Jurkat, Clone E6-1 (cell line): ENCODE data around the gene PTPN6.

Experiments
- DNase-seq: peaks from one replicate; pipeline ENCODE4 v3.0.0-alpha.2; 2011; ENCODE audit warnings: low read depth, low spot score
- H3K4me3 ChIP-seq: 2 replicates; pipeline ENCODE4 v1.5.1; 2011; ENCODE audit warnings: mild to moderate bottlenecking, low read length, control low read depth, moderate library complexity

Gene PTPN6

DNA sequence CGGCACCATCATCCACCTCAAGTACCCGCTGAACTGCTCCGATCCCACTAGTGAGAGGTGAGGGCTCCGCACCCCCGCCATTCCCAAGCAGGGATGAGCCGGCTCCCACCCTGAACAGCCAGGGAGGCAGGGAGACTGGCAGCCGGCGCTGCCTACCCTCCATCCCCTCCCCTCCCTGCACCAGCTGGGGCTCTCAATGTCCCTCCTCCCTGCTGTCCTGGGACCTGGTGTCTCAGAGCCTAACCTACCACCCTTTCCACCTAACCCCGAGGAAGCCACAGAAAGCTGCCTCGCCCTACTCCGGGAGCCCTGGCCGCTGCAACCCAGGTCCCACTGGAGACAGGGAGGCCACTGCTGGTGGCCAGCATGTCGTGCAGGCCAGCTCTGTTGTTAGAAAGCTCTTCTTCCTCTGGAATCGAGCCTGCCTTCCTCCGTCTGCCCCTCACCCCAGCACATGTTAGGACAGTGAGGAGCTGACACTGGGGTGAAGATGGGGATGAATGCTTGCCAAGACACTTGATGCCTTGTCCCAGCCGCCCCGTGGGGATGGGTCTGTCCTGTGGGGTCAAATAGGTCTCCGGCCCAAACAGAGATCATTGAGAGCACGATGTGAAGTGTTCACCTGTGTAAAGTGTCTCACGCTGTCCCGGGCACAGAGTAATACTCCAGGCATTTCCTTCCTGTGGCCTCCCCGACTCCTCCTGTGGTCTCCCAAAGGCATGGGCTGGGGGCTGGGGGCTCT lies 1.1 kb downstream of the PTPN6 start:
- no peak for DNase-seq
- H3K4me3 ChIP-seq, result peak overlapping the region; percentile 89

DNA sequence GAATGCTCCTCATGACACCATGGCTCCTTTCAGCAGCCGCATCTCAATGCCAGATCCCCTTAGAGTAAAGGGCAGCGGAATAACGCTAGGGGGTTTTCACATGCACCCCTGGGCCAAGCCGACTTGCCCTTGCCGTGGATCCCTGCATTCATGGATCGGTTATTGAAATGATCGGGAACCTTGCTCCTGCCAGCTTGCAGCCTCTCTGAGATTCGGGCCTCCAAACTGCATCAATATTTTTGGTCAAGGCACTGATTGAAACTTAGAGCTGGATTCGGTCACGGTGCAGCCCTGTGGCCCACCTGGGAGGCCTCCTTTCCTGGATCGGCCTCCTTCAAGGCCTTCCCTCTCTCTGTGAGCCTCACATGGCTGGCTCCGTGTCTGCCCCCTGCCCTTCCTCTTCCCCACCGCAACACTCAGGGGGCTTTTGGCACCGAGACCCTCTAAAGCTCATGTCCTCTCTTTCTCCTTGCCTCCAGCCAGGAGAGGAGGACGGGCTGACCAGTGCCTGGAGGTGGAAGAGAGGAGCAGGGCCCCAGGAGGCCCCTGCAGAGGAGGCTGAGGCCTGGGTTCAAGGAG lies 1.8 kb downstream of the PTPN6 start:
- peak overlapping the region; percentile 89 for H3K4me3 ChIP-seq
- no peak for DNase-seq

DNA sequence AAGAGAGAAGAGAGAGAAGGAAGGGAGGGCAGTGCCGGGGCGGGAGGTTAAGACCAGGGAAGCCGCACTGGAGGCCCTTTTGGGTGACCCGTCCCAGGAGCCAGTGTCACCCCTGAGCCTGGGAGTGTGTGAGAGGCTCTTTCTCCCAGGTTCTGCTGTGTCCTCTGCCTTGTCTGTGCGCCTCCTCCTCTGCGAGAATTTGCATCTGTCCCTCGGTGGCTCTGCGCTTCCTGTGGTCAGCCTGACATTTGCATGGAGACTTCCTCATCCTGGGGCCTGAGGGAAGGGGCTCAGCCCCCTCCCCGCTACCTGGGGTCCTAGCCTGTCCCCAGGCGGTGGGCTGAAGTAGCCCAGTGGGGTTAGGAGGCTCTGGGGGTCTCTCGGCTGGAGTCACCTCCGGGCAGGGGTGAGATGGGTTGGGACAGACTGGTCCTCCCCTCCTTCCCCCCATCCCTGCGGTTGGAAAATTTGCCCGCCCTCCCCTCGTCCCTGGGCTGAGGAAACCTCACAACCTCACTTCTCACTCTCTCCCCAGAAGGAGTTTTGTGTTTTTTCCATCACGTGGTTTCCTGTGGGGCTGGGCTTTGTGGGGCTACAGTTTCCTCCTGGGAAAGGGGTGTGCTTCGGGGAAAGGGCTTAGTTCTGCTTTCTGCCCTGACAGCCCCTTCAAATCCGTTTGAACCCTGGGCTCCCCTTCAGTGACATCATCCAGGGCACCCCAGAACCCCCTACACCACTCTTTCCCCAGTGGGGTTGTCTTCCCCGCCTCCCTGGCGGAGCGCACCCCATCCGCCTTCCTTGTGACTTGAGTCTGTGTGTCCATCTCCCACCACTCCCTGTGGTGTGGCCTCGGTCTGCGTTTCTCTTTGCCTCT lies 2.5 kb downstream of the PTPN6 start:
- peak overlapping the region; percentile 89 for H3K4me3 ChIP-seq
- peak; percentile 93 for DNase-seq

DNA sequence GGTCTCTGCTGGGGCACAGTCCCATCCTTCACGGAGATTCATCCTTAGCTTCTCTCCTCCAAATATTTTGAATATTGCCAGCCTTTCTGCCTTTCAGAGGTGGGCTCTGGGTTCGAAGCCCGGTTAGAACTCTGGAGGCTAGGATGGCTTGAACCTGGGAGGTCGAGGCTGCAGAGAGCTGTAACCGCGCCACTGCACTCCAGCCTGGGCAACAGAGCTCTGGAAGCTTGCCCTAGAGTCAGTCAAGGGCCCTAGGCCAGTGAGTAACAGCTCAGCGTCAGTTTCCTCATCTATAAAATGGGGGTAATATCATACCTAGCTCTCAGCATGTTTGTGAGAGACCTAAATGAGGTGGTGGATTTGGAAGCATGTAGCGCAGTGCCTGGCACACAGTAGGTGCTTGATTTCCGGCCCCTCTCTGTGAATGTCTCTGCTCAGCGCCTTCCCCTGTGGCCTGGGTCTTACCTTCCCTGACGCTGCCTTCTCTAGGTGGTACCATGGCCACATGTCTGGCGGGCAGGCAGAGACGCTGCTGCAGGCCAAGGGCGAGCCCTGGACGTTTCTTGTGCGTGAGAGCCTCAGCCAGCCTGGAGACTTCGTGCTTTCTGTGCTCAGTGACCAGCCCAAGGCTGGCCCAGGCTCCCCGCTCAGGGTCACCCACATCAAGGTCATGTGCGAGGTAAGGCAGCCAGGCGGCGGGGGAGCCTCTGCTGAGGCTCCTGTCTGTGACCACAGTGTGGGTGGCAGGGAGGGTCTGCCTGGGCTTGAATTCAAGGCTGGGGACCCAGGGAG lies 3.4 kb downstream of the PTPN6 start:
- peak overlapping the region; percentile 89 for H3K4me3 ChIP-seq
- no peak for DNase-seq

DNA sequence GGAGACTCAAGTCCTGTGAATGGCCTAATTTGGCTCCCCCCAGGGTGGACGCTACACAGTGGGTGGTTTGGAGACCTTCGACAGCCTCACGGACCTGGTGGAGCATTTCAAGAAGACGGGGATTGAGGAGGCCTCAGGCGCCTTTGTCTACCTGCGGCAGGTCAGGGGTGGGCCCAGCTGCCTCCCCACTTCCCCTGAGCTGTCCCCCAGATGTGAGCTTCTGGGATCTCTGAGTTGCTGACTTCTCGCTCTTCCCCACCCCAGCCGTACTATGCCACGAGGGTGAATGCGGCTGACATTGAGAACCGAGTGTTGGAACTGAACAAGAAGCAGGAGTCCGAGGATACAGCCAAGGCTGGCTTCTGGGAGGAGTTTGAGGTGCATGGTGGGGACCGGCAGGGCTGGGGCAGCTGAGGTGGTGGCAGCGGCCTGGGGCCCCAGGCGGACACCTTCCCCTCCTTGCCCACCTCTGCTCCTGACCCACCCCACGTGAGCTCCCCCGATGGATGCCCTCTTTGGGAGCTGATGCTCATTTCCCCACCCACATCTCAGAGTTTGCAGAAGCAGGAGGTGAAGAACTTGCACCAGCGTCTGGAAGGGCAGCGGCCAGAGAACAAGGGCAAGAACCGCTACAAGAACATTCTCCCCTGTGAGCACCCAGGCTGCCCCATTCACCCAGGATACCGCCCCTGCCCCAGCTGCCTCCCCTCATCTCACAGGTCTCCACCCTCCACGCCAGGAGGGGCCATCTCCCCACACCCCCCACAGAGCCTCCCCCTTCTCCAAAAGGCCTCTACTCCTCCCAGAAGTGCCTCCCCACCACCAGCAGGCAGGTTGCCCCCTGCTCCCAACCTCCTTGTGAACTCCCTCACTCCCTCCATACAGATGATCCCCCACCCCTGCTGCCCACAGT lies 4.2 kb downstream of the PTPN6 start:
- H3K4me3 ChIP-seq, result no peak overlapping the region
- DNase-seq, result no peak

DNA sequence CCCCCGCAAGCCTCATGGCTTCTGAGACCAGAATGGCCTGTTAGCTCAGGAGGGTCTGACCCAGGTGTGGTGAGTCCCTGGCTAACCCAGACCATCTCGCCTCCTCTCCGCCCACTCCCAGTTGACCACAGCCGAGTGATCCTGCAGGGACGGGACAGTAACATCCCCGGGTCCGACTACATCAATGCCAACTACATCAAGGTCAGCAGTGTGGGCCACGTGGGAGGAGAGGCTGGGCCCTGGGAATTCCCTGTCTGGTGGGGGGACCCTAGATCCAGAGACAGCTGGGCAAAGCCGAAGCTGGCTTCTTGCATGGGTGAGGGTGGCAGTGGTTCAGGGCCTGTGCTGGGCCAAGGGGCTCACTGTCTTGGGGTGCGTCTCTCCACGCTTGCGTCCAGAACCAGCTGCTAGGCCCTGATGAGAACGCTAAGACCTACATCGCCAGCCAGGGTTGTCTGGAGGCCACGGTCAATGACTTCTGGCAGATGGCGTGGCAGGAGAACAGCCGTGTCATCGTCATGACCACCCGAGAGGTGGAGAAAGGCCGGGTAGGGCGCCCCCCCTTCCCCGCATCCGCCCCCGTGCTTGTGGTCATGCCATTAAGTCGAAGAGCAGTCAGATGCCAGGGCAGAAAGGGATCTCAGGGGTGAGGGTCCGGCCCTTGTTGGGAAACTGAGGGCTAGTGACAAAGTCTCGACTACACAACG lies 5.0 kb downstream of the PTPN6 start:
- no peak overlapping the region for H3K4me3 ChIP-seq
- no peak for DNase-seq

DNA sequence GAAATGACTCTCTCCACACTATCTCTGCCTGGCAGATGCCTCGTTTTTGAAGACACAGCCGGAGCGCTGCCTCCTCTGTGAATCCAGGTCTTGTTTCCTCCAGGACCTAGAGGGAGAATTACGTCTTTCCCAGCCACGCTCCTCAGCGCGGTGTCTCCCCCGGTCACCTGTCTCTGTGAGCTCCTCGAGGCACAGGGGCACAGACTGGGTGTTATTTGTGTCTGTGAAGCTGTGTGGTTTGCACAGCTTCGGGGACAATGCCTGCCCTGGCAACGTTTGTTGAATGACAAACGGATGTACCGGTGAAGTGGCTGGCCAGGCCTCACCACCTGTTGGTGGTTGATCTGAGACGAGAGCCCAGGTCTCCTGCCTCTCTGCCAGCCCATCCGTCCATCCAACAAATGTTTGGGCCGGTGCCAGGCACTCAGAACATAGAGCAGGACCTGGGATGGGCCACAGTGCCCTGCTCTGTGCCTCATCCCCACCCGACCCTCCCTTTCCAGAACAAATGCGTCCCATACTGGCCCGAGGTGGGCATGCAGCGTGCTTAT lies 6.1 kb downstream of the PTPN6 start:
- DNase-seq, result no peak
- H3K4me3 ChIP-seq, result no peak overlapping the region

DNA sequence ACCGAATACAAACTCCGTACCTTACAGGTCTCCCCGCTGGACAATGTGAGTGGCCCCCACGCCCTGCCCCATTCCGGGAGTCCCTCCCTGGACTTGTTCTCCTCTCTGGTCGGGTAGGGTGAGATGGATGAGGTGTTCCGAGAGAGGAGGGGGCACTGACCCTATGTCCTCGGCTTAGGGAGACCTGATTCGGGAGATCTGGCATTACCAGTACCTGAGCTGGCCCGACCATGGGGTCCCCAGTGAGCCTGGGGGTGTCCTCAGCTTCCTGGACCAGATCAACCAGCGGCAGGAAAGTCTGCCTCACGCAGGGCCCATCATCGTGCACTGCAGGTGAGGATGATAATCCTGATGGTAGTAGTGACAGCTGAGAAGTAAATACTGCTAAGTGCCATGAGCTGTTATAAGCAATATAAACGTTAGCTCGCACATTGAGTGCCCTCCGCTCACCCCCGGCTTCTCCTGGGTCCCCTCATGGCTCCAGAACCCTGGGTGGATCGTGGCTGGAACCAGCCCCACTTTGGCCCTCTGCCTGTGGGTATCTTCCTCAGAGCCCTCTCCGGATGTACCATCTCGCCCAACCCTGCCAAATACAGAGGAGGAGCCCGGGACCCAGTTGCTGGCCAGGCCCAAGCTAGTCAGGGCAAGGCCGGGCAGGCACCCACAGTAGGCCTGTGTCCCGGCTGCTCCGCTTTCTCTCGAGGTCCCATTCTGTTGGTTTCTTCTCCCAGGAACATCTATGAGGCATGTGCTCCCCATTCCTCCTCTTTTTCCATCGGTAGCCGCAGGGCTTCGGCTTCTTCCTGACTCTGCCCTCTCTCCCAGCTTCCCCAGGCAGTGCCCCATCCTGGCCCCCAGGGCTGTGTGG lies 6.8 kb downstream of the PTPN6 start:
- H3K4me3 ChIP-seq, result peak overlapping the region; percentile 52

DNA sequence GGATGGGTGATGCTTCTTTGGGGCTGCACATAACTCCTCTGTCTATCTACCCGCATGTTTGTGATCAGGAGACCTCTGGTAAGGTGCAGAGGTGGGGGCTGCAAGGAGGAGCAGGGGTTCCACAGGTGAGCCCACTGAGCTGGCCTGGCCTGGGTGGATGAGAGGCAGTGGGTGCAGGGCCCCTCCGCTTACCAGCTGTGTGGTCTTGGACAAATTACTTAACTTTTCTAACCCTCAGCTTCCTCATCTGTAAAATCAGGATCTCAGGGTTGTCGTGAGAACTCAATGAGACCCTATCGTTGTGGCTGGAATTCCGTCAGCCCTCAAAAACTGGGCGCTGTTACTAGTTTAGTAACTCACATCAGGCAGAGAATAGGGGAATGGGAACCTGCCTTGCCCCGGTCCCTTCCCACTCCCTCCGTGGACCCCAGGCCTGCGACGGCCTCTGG lies 7.5 kb downstream of the PTPN6 start:
- peak overlapping the region; percentile 52 for H3K4me3 ChIP-seq
- DNase-seq, result no peak

More for the DNA sequence above, 6.8 kb downstream of the PTPN6 start:
- no peak for DNase-seq

DNA sequence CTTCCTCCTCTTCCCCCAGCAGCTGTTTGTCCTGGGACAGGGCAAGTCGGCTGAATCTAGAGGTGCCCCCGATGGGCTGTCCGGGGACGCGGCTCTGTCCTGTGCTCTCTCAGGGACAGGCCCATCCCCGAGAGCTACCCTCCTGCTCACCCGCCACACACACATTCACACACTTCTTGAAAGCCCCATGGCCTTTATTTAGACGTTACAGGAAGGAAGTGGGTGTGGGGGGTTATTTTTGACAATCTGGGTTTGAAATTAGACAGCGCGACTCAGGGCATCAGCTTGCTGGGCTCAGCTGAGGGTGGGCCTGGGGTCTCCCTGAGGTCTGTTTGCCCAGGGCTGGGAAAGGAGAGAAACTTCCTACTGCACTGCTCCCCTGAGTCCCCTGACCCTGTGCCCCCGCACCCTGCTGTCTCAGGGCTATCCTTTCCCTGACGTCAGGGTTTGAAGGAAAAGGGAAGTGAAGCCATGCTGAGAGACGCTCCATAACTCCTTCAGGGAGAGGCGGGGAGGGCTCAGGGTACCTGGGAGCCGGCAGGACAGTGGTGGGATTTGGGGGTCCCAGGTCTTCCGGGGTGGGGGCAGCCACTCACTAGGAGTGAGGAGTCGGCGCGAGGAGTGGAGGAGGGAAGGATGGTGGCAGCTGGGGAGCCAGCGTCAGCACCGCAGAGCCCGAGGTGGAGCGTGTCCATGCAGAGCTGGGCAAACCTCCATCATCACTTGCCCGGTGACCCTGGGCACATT lies 8.1 kb downstream of the PTPN6 start:
- DNase-seq, result peak; percentile 86
- H3K4me3 ChIP-seq, result peak overlapping the region; percentile 52

DNA sequence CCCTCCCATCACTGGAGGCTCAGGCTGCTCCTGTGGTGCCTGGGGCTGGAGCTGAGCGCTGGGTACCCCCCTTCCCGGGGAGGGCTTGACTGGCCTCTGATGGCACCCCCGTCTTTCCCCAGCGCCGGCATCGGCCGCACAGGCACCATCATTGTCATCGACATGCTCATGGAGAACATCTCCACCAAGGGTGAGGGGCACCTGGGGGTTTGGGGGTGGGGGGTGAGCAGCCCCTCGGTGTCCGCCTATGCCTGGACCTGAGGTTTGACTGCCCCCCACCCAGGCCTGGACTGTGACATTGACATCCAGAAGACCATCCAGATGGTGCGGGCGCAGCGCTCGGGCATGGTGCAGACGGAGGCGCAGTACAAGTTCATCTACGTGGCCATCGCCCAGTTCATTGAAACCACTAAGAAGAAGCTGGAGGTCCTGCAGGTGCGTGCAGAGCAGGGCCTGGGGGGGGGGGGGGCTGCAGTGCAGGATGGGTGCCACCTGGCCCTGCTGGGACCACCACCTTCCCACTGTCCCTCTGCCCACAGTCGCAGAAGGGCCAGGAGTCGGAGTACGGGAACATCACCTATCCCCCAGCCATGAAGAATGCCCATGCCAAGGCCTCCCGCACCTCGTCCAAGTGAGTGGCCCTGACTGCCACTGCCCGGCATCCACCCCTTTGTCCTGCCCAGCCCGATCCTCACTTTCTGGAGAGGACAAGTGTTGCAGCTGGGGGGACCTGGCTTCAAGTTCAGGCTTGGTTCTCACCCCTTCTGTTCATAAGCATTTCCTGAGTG lies 8.8 kb downstream of the PTPN6 start:
- no peak for DNase-seq
- no peak overlapping the region for H3K4me3 ChIP-seq

DNA sequence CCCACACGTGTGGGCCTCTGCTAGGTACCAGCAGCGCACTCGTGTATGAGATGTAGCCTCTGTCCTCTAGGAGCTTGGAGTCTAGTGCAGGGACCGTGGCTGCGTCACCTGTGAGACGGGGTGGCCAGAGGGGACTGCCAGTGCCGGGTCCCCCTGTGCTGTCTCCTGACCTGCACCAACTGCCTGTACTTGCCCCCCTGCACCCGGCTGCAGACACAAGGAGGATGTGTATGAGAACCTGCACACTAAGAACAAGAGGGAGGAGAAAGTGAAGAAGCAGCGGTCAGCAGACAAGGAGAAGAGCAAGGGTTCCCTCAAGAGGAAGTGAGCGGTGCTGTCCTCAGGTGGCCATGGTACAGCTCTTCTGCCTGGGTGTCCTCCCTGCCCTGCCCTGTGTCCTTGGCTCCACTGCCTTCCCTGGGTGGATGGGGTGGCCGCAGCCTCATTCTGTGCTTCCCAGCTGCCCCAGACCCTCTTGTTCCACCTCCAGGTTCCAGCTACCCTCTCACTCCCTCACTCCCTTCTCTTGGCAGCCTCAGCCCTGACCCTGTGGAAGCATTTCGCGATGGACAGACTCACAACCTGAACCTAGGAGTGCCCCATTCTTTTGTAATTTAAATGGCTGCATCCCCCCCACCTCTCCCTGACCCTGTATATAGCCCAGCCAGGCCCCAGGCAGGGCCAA lies 9.6 kb downstream of the PTPN6 start:
- H3K4me3 ChIP-seq, result no peak overlapping the region
- no peak for DNase-seq

DNA sequence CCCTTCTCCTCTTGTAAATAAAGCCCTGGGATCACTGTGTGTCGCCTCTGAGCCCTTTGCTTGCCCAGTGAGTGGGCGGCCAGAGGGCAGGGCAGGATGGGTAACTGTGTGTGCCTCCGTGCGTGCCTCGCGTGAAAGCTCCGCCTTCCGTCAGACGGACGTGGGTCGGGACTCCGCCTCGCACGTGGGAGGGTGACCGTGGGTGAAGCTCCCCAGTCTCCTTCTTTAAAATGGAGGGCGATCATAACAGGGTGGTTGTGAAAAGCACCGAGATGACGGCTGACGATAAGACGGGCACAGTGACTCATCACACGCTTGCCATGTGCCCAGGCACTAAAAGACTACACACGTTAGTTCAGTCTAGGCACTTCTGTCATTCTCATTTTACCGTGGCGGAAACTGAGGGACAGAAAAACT lies 10.1 kb downstream of the PTPN6 start:
- no peak overlapping the region for H3K4me3 ChIP-seq
- DNase-seq, result no peak

DNA sequence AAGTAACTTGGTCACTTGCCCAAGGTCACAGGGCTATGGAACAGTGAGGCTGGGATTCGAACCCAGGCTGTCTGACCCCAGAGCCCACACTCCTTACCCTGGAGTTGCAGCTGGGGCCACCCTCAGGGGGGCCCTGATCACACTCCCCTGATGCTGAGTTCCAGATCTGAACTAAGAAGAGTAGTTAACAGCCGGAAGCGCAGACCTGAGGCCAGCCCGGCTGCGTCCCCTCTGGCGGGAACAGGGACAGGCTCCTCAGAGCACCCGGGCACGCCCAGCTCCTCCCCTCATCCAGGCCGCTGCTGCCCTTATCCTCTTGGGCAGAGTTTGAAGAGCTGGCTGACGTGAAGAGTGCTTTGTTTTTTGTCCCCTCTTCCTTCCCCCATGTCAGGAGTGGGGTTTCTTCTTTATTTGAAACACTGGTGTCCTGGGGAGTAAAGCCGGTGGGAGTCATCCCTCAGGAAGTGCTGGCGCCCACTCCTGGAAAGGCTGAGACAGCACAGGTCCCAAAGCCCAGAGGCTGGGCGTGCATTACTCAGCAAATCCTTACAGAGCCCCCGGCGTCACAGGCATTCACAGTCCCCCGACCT lies 10.6 kb downstream of the PTPN6 start:
- DNase-seq, result no peak
- no peak overlapping the region for H3K4me3 ChIP-seq
